Measurements from ENCODE around the gene C19orf18. TPM values are rescaled to one million over a fixed set of nuclear protein-coding genes. Genes with fewer than 3 reads are reported as not detected.
A peak's percentile ranks its signal among the peaks of the same experiment; 100 is the strongest.
"Not testable (repeated sequence)": the region's sequence is repeated elsewhere in the genome, so short reads cannot be mapped to it uniquely, and the experiment has no call there.

Gene C19orf18
- total RNA-seq, 1 donor from 2014 or later, result 1.0 TPM

DNA sequence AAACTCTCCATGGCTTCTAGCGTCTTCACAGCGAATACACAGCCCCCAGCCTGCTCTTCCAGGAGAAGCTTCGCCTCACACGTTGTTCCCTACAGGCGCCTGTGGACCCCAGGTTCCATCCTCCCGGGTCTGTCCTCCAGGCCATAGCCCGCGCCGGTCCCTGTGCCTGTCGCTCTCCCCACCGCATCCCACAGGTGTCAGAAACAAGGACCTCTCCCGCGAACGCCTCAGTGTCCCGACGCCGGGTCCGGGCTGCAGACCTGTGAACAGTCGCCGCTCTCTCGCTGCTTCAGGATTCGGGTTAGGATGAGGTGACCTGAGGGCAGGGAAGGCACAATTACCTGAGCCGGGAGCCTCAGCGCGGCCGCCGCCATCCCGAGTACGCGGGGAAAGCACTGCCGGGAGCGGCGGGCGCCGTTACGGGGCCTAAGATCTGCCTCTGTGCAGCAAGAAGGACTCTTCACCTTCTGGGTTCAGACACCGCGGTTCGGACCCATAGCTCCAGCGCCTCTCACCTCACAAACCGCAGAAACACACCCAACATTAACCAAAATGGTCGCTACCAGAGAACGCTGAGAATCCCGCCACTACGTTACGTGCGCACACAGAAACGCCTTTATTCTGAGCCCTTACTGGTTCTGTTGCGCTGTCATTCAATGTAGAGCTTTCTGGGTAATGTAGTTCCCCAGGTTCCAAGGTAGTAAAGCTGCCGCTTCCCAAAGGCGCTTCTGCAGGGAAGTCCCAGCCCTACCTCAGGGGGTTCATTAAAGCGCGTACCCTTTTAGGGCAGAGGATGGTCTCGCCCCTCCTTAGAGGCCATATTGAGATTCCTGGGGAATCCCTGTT is 39.3 kb downstream of the C19orf18 start, which contains the start of gene ZNF418:
ZNF418 (minus strand) TSS at position 583 of the 846 bp plus-strand sequence. CDS start 1,580 bp downstream, outside the sequence.
- H3K4me3 ChIP-seq, result peak within 1 kb of the TSS; percentile 68
- peaks cover 7% of the 10 kb centered on the region for H3K4me1 ChIP-seq
- no peaks in the 10 kb centered on the region for H3K36me3 ChIP-seq
- H3K27me3 ChIP-seq (ENCODE audit: low read depth), result no peaks in the 10 kb centered on the region
- peak; percentile 89 to 98 for ATAC-seq
- H3K9me3 ChIP-seq, result peaks cover 75% of the 10 kb centered on the region
- peak within 1 kb of the TSS; percentile 65 for H3K27ac ChIP-seq
- DNase-seq, result peak; percentile 47
- intact Hi-C loops (cut with DNase I), result no loop called here
- TF ChIP-seq, protein P1, sequence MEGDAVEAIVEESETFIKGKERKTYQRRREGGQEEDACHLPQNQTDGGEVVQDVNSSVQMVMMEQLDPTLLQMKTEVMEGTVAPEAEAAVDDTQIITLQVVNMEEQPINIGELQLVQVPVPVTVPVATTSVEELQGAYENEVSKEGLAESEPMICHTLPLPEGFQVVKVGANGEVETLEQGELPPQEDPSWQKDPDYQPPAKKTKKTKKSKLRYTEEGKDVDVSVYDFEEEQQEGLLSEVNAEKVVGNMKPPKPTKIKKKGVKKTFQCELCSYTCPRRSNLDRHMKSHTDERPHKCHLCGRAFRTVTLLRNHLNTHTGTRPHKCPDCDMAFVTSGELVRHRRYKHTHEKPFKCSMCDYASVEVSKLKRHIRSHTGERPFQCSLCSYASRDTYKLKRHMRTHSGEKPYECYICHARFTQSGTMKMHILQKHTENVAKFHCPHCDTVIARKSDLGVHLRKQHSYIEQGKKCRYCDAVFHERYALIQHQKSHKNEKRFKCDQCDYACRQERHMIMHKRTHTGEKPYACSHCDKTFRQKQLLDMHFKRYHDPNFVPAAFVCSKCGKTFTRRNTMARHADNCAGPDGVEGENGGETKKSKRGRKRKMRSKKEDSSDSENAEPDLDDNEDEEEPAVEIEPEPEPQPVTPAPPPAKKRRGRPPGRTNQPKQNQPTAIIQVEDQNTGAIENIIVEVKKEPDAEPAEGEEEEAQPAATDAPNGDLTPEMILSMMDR (IDR thresholded peaks at IDR 0.05), result no peak

DNA sequence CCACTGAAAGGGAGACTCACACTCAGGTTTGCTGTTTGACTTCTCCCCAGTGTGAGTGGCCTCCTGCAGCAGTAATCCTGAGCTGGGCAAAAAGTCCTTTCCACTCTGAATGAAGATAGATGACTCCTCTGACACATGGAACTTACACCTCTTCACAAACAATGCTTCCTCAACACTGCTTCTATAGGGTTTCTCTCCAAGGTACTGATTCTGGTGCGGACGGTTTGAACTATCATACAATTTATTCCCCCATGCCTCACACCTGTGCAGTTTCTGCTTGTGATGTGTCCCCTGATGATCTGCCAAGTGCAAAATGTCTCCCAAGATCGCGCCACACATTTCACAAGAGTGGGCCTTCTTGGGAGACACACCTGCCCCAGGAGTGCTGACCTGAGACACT is 46.7 kb downstream of the C19orf18 start:
- peaks cover 9% of the 10 kb centered on the region for H3K36me3 ChIP-seq
- H3K27ac ChIP-seq, result no peak overlapping the region
- TF ChIP-seq, protein P1 (IDR thresholded peaks at IDR 0.05), result no peak
- peaks cover 72% of the 10 kb centered on the region for H3K9me3 ChIP-seq
- ATAC-seq, result no peak
- no peak for DNase-seq
- H3K4me3 ChIP-seq, result no peak overlapping the region
- intact Hi-C loops (cut with DNase I), result no loop called here
- H3K4me1 ChIP-seq, result no peaks in the 10 kb centered on the region
- no peaks in the 10 kb centered on the region for H3K27me3 ChIP-seq (ENCODE audit: low read depth)

DNA sequence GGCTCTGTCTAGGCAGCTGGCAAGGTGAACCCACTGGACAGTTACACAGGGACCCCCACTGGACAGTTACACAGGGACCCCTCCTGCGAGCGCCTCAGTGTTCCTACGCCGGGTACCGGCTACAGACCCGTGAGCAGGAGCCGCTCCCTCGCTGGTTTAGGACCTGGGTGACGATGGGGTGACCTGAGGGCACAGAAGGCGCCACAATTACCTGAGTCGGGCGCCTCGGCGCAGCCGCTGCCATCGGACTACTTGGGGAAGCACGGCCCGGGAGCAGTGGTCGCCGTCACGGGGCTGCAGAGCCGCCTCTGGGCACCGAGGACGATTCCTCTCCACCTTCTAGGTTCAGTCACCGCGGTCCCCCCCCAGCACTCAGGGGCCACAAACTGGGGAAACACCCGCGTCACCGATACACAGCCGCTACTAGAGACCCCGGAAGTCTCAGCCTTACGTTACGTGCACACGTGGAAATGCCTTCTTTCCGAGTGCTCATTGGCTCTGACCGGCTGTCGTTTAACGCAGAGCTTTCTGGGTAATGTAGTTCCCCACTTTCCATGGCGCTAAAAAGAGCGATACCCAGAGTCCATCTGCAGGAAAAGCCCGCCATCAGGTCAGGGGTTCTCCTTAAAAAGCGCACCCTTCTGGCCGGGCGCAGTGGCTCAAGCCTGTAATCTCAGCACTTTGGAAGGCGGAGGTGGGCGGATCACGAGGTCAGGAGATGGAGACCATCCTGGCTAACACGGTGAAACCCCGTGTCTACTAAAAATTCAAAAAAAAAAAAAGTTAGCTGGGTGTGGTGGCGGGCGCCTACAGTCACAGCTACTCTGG is 58.0 kb downstream of the C19orf18 start, which contains the start of gene ZNF417:
ZNF417 (minus strand) TSS at position 425 of the 828 bp plus-strand sequence; CDS start at position 244, 181 bp downstream.
- H3K27me3 ChIP-seq (ENCODE audit: low read depth); H3K36me3 ChIP-seq; intact Hi-C loops (cut with DNase I); H3K9me3 ChIP-seq: not testable (repeated sequence)
- DNase-seq (peak; percentile 85), ATAC-seq (peak; percentile 99 to 100)
- peak within 1 kb of the TSS; percentile 89 for H3K4me3 ChIP-seq
- H3K4me1 ChIP-seq, result peaks cover 15% of the 10 kb centered on the region
- peak within 1 kb of the TSS; percentile 86 for H3K27ac ChIP-seq

DNA sequence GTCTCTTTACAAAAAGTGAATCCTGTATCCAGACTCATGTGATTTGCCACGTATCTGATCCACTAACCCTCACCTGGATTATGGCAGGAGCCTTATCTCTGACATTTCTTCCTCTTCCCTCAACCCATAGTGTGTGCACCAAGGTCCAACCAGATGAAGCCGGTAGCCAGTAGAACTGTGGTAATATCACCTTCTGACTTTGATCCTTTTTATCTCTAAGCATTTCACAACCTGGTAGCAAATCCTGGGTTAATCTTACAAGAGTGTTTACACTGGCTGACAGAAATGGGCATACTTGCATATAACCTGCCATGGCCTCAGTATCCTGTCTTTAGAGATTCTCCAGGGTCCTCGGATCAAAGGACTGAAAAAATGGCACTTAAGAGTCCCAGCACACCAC is 59.8 kb downstream of the C19orf18 start:
- intact Hi-C loops (cut with DNase I), result no loop called here
- peaks cover 14% of the 10 kb centered on the region for H3K9me3 ChIP-seq
- H3K36me3 ChIP-seq, result peaks cover 22% of the 10 kb centered on the region
- no peak overlapping the region for H3K27ac ChIP-seq
- ATAC-seq (no peak), DNase-seq (no peak)
- no peaks in the 10 kb centered on the region for H3K27me3 ChIP-seq (ENCODE audit: low read depth)
- peaks cover 15% of the 10 kb centered on the region for H3K4me1 ChIP-seq
- TF ChIP-seq, protein P1 (IDR thresholded peaks at IDR 0.05), result no peak
- H3K4me3 ChIP-seq, result no peak overlapping the region

Other genes starting within 250 kb of the C19orf18 start
- gene ZNF671, start 246.9 kb downstream of the C19orf18 start, total RNA-seq, result 7.3 TPM
- gene ZNF776, start 227.7 kb downstream of the C19orf18 start, total RNA-seq, result 16.2 TPM
- gene ZNF586, start 204.9 kb downstream of the C19orf18 start, total RNA-seq, result 21.8 TPM
- gene ZNF552, start 159.6 kb downstream of the C19orf18 start, total RNA-seq, result 20.0 TPM
- gene ZNF587B, start 144.2 kb downstream of the C19orf18 start, total RNA-seq, result 12.5 TPM
- gene ZNF587, start 124.7 kb downstream of the C19orf18 start, total RNA-seq, result 25.6 TPM
- 13.5 TPM for gene ZNF814, start 85.5 kb downstream of the C19orf18 start, total RNA-seq
- gene ZNF417, start 57.9 kb downstream of the C19orf18 start, total RNA-seq, result 16.2 TPM
- 5.9 TPM for gene ZNF418, start 39.1 kb downstream of the C19orf18 start, total RNA-seq
- 5.9 TPM for gene ZNF256, start 26.8 kb downstream of the C19orf18 start, total RNA-seq
- gene ZNF606, start 28.3 kb upstream of the C19orf18 start, total RNA-seq, result 16.1 TPM
- not detected for gene ZSCAN1, start 59.5 kb upstream of the C19orf18 start, total RNA-seq
- 3.6 TPM for gene ZNF135, start 84.7 kb upstream of the C19orf18 start, total RNA-seq
- gene ZSCAN18, start 123.7 kb upstream of the C19orf18 start, total RNA-seq, result 44.2 TPM
- gene ZNF329, start 176.3 kb upstream of the C19orf18 start, total RNA-seq, result 5.8 TPM
- 27.6 TPM for gene ZNF274, start 208.5 kb upstream of the C19orf18 start, total RNA-seq